ENCODE data around the gene DPRX.
"Not testable (repeated sequence)": the region's sequence is repeated elsewhere in the genome, so short reads cannot be mapped to it uniquely, and the experiment has no call there.

Gene DPRX

DNA sequence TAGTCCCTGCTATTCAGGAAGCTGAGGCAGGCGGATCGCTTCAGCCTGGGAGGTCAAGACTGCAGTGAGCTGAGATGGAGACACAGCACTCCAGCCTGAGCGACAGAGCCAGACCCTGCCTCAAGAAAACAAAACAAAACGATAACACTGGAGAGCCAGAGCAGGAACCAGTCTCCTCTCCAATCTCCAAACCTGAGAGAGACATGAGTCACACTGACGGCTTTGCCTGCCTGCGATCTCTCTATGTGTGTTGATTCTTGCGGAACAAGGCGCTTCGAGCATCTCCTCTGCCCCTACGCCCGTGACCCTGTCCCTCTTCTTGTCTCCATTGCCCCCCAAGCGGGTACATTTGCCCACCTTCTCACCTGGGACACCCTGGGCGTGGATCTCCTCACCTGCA lies 15.6 kb downstream of the DPRX start:
- no peak for DNase-seq

DNA sequence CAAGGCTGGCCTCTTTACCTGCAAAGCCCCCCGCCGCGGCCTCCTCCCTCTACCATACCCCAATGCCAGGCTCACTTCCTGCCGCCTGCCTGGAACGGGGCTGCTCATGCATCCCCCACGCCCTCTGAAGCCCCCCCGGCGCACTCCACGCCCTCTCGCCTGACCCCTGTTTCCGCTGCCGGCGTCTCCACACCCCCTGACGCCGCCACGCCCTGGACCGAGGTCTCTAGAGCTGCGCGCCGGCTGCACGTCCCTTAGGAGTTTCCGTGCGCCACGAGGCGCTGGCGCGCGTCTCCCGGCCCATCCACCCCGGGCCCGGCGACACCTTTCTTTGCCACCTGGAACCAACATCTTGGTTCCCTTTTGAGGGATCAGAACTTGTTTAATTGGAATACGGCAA lies 16.0 kb downstream of the DPRX start:
- DNase-seq, result no peak

DNA sequence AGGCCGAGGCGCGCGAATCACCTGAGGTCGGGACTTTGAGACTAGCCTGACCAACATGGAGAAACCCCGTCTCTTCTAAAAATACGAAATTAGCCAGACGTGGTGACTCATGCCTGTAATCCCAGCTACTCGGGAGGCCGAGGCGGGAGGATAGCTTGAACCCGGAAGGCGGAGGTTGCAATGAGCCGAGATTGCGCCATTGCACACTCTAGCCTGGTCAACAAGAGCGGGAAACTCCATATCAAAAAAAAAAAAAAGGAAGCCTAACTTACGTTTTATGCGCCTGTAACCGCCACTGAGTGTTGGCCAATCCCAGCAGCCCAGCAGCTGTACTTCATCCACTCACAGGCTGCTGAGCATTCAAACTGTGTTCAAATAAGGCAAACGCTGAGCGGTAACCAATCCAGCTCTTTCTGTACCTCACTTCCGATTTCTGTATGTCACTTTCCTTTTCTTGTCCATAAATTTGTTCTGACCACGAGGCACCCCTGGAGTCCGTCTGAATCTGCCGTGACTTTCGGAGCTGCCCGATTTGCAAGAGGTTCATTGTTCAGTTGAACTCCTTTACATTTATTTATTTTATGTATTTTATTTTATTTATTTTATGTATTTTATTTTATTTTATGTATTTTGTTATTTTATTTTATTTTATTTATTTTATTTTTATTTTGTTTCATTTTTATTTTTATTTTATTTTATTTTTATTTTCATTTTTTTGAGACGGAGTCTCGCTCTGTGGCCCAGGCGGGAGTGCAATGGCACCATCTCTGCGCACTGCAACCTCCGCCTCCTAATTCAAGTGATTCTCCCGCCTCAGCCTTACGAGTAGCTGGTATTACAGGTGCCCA lies 18.2 kb downstream of the DPRX start:
- no peak for DNase-seq

DNA sequence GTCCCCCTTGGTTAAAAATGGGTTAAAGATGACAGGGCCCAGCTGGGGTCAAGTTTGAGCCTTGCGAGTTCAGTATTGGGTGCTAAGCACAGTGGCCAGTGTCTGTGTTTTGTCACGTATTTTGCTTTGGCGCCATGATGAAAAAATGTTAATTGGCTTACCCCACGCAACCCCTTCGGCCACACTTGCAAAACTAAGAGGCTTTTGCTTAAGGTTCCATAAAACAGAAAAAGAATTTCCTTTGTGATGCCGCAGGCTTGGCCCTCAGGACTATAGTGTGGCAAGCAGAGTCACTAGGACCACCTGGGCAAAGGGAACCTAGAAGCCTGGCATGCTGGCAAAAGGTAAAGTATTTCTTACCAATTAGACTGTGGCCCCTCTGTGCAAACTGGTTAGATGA lies 20.7 kb downstream of the DPRX start:
- DNase-seq, result no peak

DNA sequence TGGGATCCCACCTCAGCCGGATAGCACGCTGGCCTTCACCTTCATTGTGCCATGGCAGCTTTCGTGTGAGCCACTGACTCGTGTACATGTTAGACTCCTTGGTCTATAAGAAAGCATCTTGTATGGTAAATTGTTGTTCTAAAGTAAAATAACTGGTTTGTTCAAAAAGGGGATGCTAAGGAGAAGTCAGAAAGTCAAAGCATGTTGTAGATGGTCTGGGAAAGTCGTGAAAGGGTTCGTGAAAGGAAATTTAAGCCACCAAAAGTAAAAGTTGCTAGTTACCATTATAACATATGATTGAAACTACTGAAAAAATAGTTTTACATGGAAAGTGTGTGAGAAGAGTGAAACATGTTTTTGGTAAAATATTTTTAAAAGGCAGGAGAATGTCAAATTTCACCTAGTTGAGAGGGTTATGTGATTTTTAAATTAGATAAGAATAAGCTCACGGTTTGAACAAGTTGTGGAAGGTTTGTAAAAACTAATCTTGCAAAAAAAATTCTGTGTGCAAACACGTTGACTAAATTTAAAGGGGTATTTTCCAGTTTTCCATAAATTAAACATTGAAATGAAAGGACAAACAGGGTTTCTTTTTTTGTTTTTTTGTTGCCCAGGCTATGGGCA lies 23.4 kb downstream of the DPRX start:
- no peak for DNase-seq

DNA sequence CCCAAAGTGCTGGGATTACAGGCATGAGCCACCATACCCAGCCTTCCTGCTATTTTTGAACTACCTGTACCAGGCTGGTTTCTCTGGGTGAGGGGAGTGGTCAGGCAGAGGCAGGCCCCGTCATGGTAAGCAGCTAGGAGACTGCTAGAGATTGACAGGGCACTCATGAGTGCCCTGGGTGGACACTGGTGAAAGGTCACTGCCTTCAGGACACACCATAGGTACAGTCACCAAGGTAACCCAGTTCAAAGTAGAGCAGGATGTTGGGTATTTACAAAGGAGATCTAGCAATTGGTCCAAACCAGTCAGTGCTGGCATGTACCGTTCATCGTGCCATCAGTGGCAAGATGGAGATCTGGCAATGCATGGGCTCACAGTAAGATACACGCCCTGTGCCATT lies 25.5 kb downstream of the DPRX start:
- DNase-seq, result no peak

DNA sequence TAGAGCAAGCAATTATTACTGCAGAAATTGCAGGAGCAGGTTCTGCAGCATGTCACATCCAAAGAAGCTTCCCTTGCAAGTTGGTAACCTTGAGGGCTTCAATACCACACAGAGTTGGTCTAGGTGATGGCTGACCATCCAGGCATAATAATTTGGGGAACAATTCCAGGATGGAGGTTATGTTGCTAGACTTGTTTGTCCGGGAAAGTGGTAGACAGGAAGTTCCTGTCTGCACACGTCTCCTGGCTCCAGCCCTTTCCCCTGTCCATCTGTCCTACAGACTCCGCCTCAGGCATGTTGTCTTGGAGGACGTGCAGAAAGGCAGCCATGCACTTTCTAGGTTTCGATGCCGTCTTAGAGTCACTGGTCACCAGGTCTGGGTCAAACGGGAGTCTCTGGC lies 26.0 kb downstream of the DPRX start:
- DNase-seq, result no peak

DNA sequence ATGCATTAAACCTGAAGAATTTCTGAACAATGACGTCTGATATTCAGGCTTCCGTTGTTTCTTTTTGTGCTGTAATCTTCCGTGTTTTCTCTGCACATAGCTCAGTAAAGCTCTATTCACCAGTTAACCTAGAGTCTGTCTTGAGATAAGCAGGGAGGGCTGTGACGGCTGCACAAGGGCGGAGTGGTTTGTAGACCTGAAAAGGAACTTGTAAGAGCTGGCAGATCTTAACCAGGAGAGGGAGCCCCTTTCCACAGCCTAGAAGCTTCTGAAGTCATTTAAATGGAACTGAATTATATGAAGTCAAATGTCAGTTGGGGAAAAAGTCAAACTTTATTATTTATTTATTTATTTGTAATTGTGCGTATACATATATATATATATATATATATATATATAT lies 27.5 kb downstream of the DPRX start:
- DNase-seq, result no peak

DNA sequence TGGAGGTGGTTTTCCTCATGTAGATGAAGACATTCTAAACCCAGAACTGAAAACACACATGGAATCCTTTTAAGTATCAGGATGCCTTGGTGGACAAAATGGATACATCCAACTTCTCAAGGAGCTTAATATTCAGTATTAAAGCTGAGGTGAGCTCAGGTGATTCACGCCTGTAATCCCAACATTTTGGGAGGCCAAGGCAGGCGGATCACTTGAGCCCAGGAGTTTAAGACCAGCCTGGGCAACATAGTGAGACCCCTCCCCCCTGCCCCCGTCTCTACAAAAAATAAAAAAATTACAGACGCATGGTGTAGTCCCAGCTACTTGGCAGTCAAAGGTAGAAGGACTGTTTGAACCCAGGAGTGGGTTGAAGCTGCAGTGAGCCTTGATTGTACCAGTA lies 28.8 kb downstream of the DPRX start:
- no peak for DNase-seq

DNA sequence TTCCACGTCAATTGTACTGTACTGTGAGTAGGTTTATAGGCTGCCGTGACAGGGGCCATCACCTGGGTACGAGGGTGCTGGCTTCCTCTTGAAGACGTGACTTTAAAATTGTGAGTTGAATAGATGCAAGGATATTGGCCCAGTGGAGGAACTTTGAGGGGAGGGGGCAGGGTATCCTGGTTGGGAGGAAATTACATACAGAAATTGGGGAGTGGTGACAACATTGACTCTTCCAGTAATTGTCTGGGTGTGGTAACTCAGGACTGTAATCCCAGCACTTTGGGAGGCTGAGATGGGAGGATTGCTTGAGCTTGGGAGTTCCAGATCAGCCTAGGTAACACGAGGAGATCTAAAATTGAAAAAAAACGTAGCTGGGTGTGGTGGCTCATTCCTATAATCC lies 30.4 kb downstream of the DPRX start:
- DNase-seq, result no peak

DNA sequence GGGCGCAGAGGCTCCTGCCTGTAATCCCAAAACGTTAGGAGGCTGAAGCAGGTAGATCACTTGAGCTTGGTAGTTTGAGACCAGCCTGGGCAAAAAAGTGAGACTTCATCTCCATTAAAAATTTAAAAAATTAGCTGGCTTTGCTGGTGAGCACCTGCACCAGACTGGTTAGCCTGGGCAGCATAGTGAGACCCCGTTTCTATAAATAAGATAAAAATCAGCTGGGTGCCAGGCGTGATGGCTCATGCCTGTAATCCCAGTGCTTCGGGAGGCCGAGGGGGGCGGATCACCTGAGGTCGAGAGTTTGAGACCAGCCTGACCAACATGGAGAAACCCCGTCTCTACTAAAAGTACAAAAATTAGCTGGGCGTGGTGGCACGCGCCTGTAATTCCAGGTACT lies 32.4 kb downstream of the DPRX start:
- DNase-seq, result no peak

DNA sequence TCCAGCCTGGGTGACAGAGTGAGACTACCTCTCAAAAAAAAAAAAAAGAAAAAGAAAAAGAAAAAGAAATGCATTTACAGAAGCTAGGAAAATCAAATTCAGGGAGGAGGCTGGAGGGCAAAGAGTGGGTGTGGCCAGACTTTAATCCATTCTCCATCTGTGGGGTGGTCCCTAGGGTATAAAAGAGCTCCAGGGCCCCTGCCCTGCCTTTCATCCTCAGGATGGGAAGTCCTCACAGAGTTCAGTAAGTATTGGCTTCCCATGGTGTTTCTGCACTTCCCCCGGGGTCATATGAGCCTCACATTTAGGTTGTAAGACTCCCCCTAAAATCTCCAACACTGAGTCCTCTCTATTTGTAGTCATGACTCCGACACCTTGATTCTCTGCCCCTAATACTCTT lies 33.0 kb downstream of the DPRX start:
- no peak for DNase-seq

DNA sequence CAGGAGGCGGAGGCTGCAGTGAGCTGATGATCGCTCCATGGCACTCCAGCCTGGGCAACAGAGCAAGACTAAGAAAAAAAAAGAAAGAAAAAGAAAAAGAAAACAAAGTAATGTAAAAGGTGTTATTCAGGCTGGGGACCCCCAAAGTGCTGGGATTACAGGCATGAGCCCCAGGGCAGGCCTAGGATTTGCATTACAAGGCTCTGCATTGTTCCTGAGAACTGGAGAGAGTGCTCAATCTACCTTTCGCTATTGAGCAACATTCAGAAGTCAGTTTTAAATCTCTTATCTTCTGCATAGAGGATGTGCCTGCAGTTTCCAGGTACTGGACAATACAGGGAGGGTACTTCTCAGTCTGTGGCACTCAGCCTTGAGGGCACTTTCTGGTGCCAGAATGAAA lies 34.5 kb downstream of the DPRX start:
- not testable (repeated sequence) for DNase-seq

DNA sequence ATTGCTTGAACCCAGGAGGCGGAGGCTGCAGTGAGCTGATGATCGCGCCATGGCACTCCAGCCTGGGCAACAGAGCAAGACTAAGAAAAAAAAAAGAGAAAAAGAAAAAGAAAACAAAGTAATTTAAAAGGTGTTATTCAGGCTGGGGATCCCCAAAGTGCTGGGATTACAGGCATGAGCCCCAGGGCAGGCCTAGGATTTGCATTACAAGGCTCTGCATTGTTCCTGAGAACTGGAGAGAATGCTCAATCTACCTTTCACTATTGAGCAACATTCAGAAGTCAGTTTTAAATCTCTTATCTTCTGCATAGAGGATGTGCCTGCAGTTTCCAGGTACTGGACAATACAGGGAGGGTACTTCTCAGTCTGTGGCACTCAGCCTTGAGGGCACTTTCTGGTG lies 37.0 kb downstream of the DPRX start:
- not testable (repeated sequence) for DNase-seq

DNA sequence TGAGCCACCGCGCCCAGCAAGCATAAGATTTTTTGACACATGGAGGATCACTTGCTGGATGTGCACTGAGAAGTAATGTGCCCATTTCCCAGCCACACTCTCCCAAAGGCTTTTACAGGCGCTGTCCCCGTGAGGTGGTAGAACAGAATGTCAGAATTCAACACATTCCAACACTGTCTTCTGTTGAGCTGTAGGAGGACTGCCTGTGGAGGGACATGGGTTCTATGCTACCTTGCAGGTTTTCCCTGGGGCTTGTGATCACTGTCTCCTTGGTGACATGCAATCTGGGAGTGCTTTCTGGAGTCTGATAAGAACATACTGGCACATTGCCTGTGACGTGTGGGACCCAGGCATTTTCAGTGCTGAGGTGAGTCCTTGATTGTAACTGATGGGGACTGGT lies 38.5 kb downstream of the DPRX start:
- DNase-seq, result no peak

DNA sequence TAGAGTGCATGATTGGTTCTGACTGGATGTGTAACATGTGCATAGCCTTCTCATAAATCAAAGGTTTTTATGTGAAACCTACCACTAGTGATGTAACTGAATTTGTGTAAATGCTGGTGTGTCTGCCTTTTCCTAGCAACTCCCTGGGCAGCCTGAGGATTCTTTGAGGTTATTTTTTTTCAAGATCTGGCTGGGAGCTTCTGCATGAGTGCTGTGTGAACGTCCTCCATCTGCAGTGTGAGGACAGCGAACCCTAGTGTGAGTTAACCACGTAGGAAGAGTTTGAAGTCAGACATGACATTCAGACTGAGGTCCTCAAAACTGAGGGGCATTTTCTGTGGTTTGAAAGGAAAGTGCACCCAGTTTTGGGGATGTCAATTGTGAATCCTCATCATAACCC lies 39.9 kb downstream of the DPRX start:
- DNase-seq, result no peak

All from activated CD4-positive, alpha-beta T cell treated with anti-CD3 and anti-CD28 coated beads, Interleukin-2, amount 50 U/mL, for 48 hours (primary cell).